Anterior cingulate cortex (tissue), 58 donors: ENCODE results near the gene ARHGEF19.
A peak's percentile ranks its signal among the peaks of the same experiment; 100 is the strongest.

ENCODE experiments used
- DNase-seq, 58 donors: peaks; one replicate each; lab custom pipeline; 2025; lab: John Stamatoyannopoulos, UW

The ARHGEF19 gene

GRCh38 chr1:16187748-16188401 is 24.6 kb downstream of the ARHGEF19 start:
- peak in 47 of 58 donors; percentile 2 to 73 (median 37) for DNase-seq

- no peak for DNase-seq
Observed at GRCh38 chr1:16186655-16187235, 25.7 kb downstream of the ARHGEF19 start.

- DNase-seq, result no peak
Observed at GRCh38 chr1:16184557-16185303, 27.7 kb downstream of the ARHGEF19 start.

- DNase-seq, result no peak
Observed at GRCh38 chr1:16183765-16184556, 28.5 kb downstream of the ARHGEF19 start.

GRCh38 chr1:16183179-16183578 is 29.3 kb downstream of the ARHGEF19 start:
- no peak for DNase-seq

GRCh38 chr1:16181887-16182719 is 30.3 kb downstream of the ARHGEF19 start:
- DNase-seq, result no peak

GRCh38 chr1:16180291-16180824 is 32.1 kb downstream of the ARHGEF19 start:
- DNase-seq, result no peak

- DNase-seq, result no peak
Observed at GRCh38 chr1:16178596-16179497, 33.6 kb downstream of the ARHGEF19 start.

GRCh38 chr1:16177306-16177705 is 35.1 kb downstream of the ARHGEF19 start:
- DNase-seq, result no peak

GRCh38 chr1:16176653-16177052 is 35.8 kb downstream of the ARHGEF19 start:
- DNase-seq, result no peak

GRCh38 chr1:16175610-16176553 is 36.6 kb downstream of the ARHGEF19 start:
- peak in 52 of 58 donors; percentile 11 to 79 (median 49) for DNase-seq

- DNase-seq, result peak in 38 of 58 donors; percentile 2 to 70 (median 30)
Observed at GRCh38 chr1:16174886-16175598, 37.4 kb downstream of the ARHGEF19 start.

- no peak for DNase-seq
Observed at GRCh38 chr1:16174261-16174868, 38.1 kb downstream of the ARHGEF19 start.

- no peak for DNase-seq
Observed at GRCh38 chr1:16173447-16174260, 38.8 kb downstream of the ARHGEF19 start.

GRCh38 chr1:16172964-16173446 is 39.4 kb downstream of the ARHGEF19 start:
- DNase-seq, result no peak
